A673 (cell line): Measurements from ENCODE around the gene IGF1R. TPM values are rescaled to one million over a fixed set of nuclear protein-coding genes. Genes with fewer than 3 reads are reported as not detected.

ENCODE experiments used
- BruUV-seq: library from RNA; stranded (reverse); fragments of 400-500 nt; replicated peaks from 2 replicates; lab custom pipeline; 2021; lab: Mats Ljungman, UMichigan
- CTCF ChIA-PET: fragments of 300-600 bp; sonication (Branson Sonifier 250); formaldehyde crosslinking; loops from one replicate; lab custom pipeline; 2022; ENCODE audit warnings: antibody characterized with exemption; lab: Charles Lee
- POLR2A ChIA-PET: fragments of 300-600 bp; sonication (Branson Sonifier 250); formaldehyde crosslinking; loops from one replicate; lab custom pipeline; 2022; ENCODE audit warnings: antibody characterized with exemption; ENCODE audit not compliant: low non-redundant PET; lab: Charles Lee
- DNase-seq: peaks from one replicate; pipeline ENCODE4 v3.0.0-alpha.2; 2015; ENCODE audit warnings: low spot score
- H3K27ac ChIP-seq: fragments of 200-600 bp; sonication (generic); 2 replicates; pipeline ENCODE4 v1.5.1; 2016; ENCODE audit warnings: mixed run types, low read depth, mild to moderate bottlenecking, mixed read lengths, antibody characterized with exemption, low read length; ENCODE audit not compliant: poor library complexity, severe bottlenecking
- H3K27me3 ChIP-seq: fragments of 200-600 bp; sonication (generic); replicated peaks from 2 replicates; pipeline ENCODE4 v1.6.1; 2017; ENCODE audit warnings: mixed run types, low read depth, mild to moderate bottlenecking, mixed read lengths, antibody characterized with exemption, low read length; ENCODE audit not compliant: insufficient read depth, poor library complexity
- H3K36me3 ChIP-seq: fragments of 200-600 bp; sonication (generic); 2 replicates; pipeline ENCODE4 v1.6.1; 2016; ENCODE audit warnings: mixed run types, mild to moderate bottlenecking, mixed read lengths, antibody characterized with exemption, low read length; ENCODE audit not compliant: insufficient read depth, poor library complexity, severe bottlenecking
- H3K4me1 ChIP-seq: fragments of 200-600 bp; sonication (generic); 2 replicates; pipeline ENCODE4 v1.6.1; 2017; ENCODE audit warnings: mixed run types, mild to moderate bottlenecking, mixed read lengths, antibody characterized with exemption, low read length; ENCODE audit not compliant: insufficient read depth, poor library complexity, severe bottlenecking
- H3K4me3 ChIP-seq: fragments of 200-600 bp; sonication (generic); 2 replicates; pipeline ENCODE4 v1.5.1; 2016; ENCODE audit warnings: low read depth, mixed run types, mild to moderate bottlenecking, mixed read lengths, low read length; ENCODE audit not compliant: poor library complexity, severe bottlenecking
- H3K9me3 ChIP-seq: fragments of 200-600 bp; sonication (generic); 2 replicates; pipeline ENCODE4 v1.6.1; 2016; ENCODE audit warnings: mixed run types, low read depth, mild to moderate bottlenecking, mixed read lengths, antibody characterized with exemption, low read length; ENCODE audit not compliant: poor library complexity, severe bottlenecking
- CTCF ChIP-seq: fragments of 300-800, 200-600 bp; sonication (generic); conservative IDR thresholded peaks from 2 replicates; pipeline ENCODE4 v1.5.1; 2017; ENCODE audit warnings: low read depth, mild to moderate bottlenecking, antibody characterized with exemption, low read length, moderate library complexity, mixed read lengths
- EZH2 ChIP-seq: fragments of 200-600 bp; sonication (generic); IDR thresholded peaks from 2 replicates; pipeline ENCODE4 v1.6.1; 2017; ENCODE audit warnings: borderline replicate concordance, low read depth, mild to moderate bottlenecking, mixed read lengths, antibody characterized with exemption, low read length; ENCODE audit not compliant: poor library complexity, severe bottlenecking
- intact Hi-C: fragments of 100-400 bp; cut with micrococcal nuclease; formaldehyde crosslinking; loops from one replicate; pipeline ENCODE4 v1.10.0; 2022; ENCODE audit not compliant: unreplicated experiment
- total RNA-seq: library from RNA; stranded (reverse); gene quantifications from 2 replicates; pipeline ENCODE4 v1.2.3, GENCODE V29; 2021

IGF1R gene
- total RNA-seq, 1 experiment from 2014 or later, result 34.9 TPM

- TF ChIP-seq EZH2, result no peak
- no peak for TF ChIP-seq CTCF
- ChIA-PET POLR2A (no interaction called here), CTCF (no interaction called here)
- H3K27ac ChIP-seq, result no peak overlapping the region
- BruUV-seq, result no TSS peak
- DNase-seq, result no peak
- H3K9me3 ChIP-seq, result no peaks in the 10 kb centered on the region
- H3K36me3 ChIP-seq, result no peaks in the 10 kb centered on the region
- H3K27me3 ChIP-seq, result no peaks in the 10 kb centered on the region
- H3K4me3 ChIP-seq, result no peak overlapping the region
- H3K4me1 ChIP-seq, result no peaks in the 10 kb centered on the region
- intact Hi-C loops, result no loop called here
Measured at GRCh38 chr15:98968576-98968975, 320.2 kb downstream of the IGF1R start.

- ChIA-PET CTCF (no interaction called here), POLR2A (no interaction called here)
- Histone ChIP-seq H3K9me3 (no peaks in the 10 kb centered on the region), H3K36me3 (no peaks in the 10 kb centered on the region), H3K27me3 (no peaks in the 10 kb centered on the region), H3K27ac (no peak overlapping the region), H3K4me1 (no peaks in the 10 kb centered on the region), H3K4me3 (no peak overlapping the region)
- no TSS peak for BruUV-seq
- intact Hi-C loops, result no loop called here
- TF ChIP-seq EZH2, result no peak
- DNase-seq, result no peak
Measured at GRCh38 chr15:98969126-98969735, 320.9 kb downstream of the IGF1R start.

DNA sequence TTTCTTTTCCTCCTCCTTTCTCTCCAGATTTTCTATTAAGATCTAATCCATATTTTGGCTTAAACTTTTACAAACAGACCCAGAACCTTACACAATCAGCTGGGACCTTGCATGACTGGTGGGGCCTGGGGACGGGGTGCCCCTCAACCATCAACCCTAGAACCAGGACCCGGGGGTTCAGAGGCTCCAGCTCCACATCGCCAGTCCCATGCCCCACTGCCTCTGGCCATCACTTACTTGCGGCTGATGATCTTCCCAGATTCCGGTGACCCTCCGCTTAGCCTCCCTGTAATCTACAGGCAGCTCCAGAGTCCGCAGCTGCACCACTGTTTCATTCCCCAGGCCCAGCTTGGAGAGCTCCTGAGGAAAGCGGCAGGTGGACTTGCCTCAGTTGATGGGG lies 322.5 kb downstream of the IGF1R start:
- no peak for TF ChIP-seq CTCF
- TF ChIP-seq EZH2, result no peak
- no peaks in the 10 kb centered on the region for H3K36me3 ChIP-seq
- H3K4me3 ChIP-seq, result no peak overlapping the region
- no peaks in the 10 kb centered on the region for H3K27me3 ChIP-seq
- H3K9me3 ChIP-seq, result no peaks in the 10 kb centered on the region
- no TSS peak for BruUV-seq
- DNase-seq, result no peak
- intact Hi-C loops, result no loop called here
- CTCF ChIA-PET, result interaction anchor here (0.6 kb wide), 1 partner anchor 43 kb away, joined by 3 read pairs; no protein-coding TSS in a partner anchor
- H3K4me1 ChIP-seq, result no peaks in the 10 kb centered on the region
- H3K27ac ChIP-seq, result no peak overlapping the region
- POLR2A ChIA-PET, result no interaction called here

GRCh38 chr15:98976500-98976899 lies 328.2 kb downstream of the IGF1R start:
- Histone ChIP-seq H3K4me3 (no peak overlapping the region), H3K4me1 (no peaks in the 10 kb centered on the region), H3K27me3 (no peaks in the 10 kb centered on the region), H3K27ac (no peak overlapping the region), H3K9me3 (no peaks in the 10 kb centered on the region), H3K36me3 (no peaks in the 10 kb centered on the region)
- intact Hi-C loops, result no loop called here
- TF ChIP-seq EZH2 (no peak), CTCF (no peak)
- no peak for DNase-seq
- BruUV-seq, result no TSS peak
- ChIA-PET POLR2A (no interaction called here), CTCF (no interaction called here)
